B cell (primary cell): Measurements from ENCODE around the gene ITGB3. TPM values are rescaled to one million over a fixed set of nuclear protein-coding genes. Genes with fewer than 3 reads are reported as not detected.

Experiments used
- ATAC-seq: fragments of 200-7000 bp; cut with Tn5 transposase; one replicate; pipeline ENCODE4 v1.10.0; 2021; ENCODE audit warnings: low read depth, mild to moderate bottlenecking, moderate number of reproducible peaks, moderate library complexity
- CTCF ChIA-PET: fragments of 350-600 bp; sonication (Branson Sonifier 250); formaldehyde crosslinking; loops from one replicate; lab custom pipeline; 2021; ENCODE audit warnings: antibody characterized with exemption, inconsistent platforms; lab: Charles Lee
- POLR2A ChIA-PET: fragments of 350-600 bp; sonication (Branson Sonifier 250); formaldehyde crosslinking; loops from one replicate; lab custom pipeline; 2021; ENCODE audit warnings: antibody characterized with exemption; lab: Charles Lee
- DNase-seq: peaks from one replicate; pipeline ENCODE4 v3.0.0; 2013
- H2AFZ ChIP-seq: 2 replicates; pipeline ENCODE4 v1.6.1; 2012; ENCODE audit warnings: mild to moderate bottlenecking, low read depth, low read length; ENCODE audit not compliant: insufficient read depth, poor library complexity, severe bottlenecking
- H3K27ac ChIP-seq, 2 donors: 1 replicate in 1 of 2; 2 replicates in 1 of 2; pipeline ENCODE4 v1.5.1; 2012 to 2013; ENCODE audit warnings: low read length in 2 of 2, mild to moderate bottlenecking in 2 of 2, moderate library complexity in 1 of 2
- H3K27me3 ChIP-seq, 4 experiments: fragments of 200-600 bp in 1 of 4; sonication (generic) in 1 of 4; replicated peaks in 1 of 4; 1 replicate in 2 of 4; 2 replicates in 2 of 4; pipeline versions ENCODE4 v1.6.1 to v1.7.0; 2013 to 2016; ENCODE audit warnings: low read length in 3 of 4, mild to moderate bottlenecking in 2 of 4, mixed read lengths in 1 of 4, moderate library complexity in 1 of 4; ENCODE audit not compliant: insufficient read depth in 4 of 4, control insufficient read depth in 3 of 4; ENCODE audit errors: control extremely low read depth in 1 of 4
- H3K36me3 ChIP-seq, 2 experiments: replicated peaks in 1 of 2; 1 replicate in 1 of 2; 2 replicates in 1 of 2; pipeline versions ENCODE4 v1.6.1 to v1.7.1; 2013; ENCODE audit warnings: low read length in 1 of 2; ENCODE audit not compliant: insufficient read depth in 2 of 2, control insufficient read depth in 1 of 2; ENCODE audit errors: control extremely low read depth in 1 of 2, extremely low read depth in 1 of 2
- H3K4me1 ChIP-seq, 2 donors: fragments of 200-600 bp in 1 of 2; sonication (generic) in 1 of 2; 1 replicate in 1 of 2; 2 replicates in 1 of 2; pipeline versions ENCODE4 v1.5.1 to v1.6.1; 2013 to 2017; ENCODE audit warnings: low read length in 2 of 2; ENCODE audit not compliant: control insufficient read depth in 2 of 2, insufficient read depth in 2 of 2
- H3K4me2 ChIP-seq: replicated peaks from 2 replicates; pipeline ENCODE3; 2012; ENCODE audit warnings: mild to moderate bottlenecking, low read depth, low read length; ENCODE audit not compliant: poor library complexity, severe bottlenecking
- H3K4me3 ChIP-seq, 5 experiments: fragments of 200-600 bp in 1 of 5; sonication (generic) in 1 of 5; 1 replicate in 3 of 5; 2 replicates in 2 of 5; pipeline versions ENCODE4 v1.5.1 to v1.7.0; 2011 to 2016; ENCODE audit warnings: low read length in 4 of 5, mild to moderate bottlenecking in 4 of 5, low read depth in 2 of 5, control low read depth in 1 of 5, moderate library complexity in 1 of 5; ENCODE audit not compliant: insufficient read depth in 1 of 5; ENCODE audit errors: control extremely low read depth in 1 of 5, extremely low read depth in 1 of 5
- H3K79me2 ChIP-seq: fragments of 200-600 bp; sonication (generic); one replicate; pipeline ENCODE4 v1.6.0; 2016; ENCODE audit warnings: low read length; ENCODE audit not compliant: control insufficient read depth, insufficient read depth
- H3K9ac ChIP-seq: fragments of 200-600 bp; sonication (generic); 2 replicates; pipeline ENCODE4 v1.6.1; 2017; ENCODE audit warnings: mild to moderate bottlenecking, low read length, moderate library complexity
- H3K9me3 ChIP-seq, 3 donors: one replicate each; pipeline versions ENCODE4 v1.6.1 to v1.7.1; 2013; ENCODE audit warnings: low read length in 2 of 3; ENCODE audit not compliant: control insufficient read depth in 2 of 3, insufficient read depth in 1 of 3; ENCODE audit errors: control extremely low read depth in 1 of 3
- H4K20me1 ChIP-seq: 2 replicates; pipeline ENCODE4 v1.6.0; 2012; ENCODE audit warnings: mild to moderate bottlenecking, low read length; ENCODE audit not compliant: insufficient read depth, control insufficient read depth, poor library complexity, severe bottlenecking
- H3K27ac Mint-ChIP-seq: one replicate; pipeline ENCODE4 v1.8.0; 2021; ENCODE audit warnings: mixed read lengths
- H3K27me3 Mint-ChIP-seq: one replicate; pipeline ENCODE4 v1.8.0; 2021; ENCODE audit warnings: mixed read lengths
- H3K4me1 Mint-ChIP-seq: one replicate; pipeline ENCODE4 v1.8.0; 2021; ENCODE audit warnings: mixed read lengths
- H3K4me3 Mint-ChIP-seq: one replicate; pipeline ENCODE4 v1.8.0; 2021; ENCODE audit warnings: mixed read lengths
- H3K9me3 Mint-ChIP-seq: one replicate; pipeline ENCODE4 v1.8.0; 2022; ENCODE audit warnings: mixed read lengths; ENCODE audit not compliant: insufficient read depth
- EZH2 ChIP-seq: IDR thresholded peaks from 2 replicates; pipeline ENCODE4 v1.6.1; 2012; ENCODE audit warnings: borderline replicate concordance, low read depth, mild to moderate bottlenecking, moderate library complexity, low read length; ENCODE audit not compliant: insufficient read depth, poor library complexity, severe bottlenecking
- WGBS: methylation state at CpG from one replicate; pipeline ENCODE4 v1.1.5; 2013; ENCODE audit warnings: missing lambda C conversion rate; ENCODE audit not compliant: insufficient coverage; 5-methylcytosine and 5-hydroxymethylcytosine counted together
- intact Hi-C: fragments of 100-400 bp; cut with micrococcal nuclease; formaldehyde crosslinking; loops from one replicate; pipeline ENCODE4 v1.10.0; 2022
- polyA plus RNA-seq: library from polyadenylated mRNA; depleted of rRNA; stranded (reverse); fragments of >200 nt; gene quantifications from 2 replicates; pipeline ENCODE4 v1.2.3, GENCODE V29; 2012
- total RNA-seq, 2 donors: library from RNA; stranded (reverse); fragments of 120-200 nt in 1 of 2; gene quantifications; 1 replicate in 1 of 2; 2 replicates in 1 of 2; pipeline versions ENCODE4 v1.2.3 to v1.2.4, GENCODE V29; 2013 to 2022
- TF ChIP-seq, protein P1 (sequence below): fragments of 200-600 bp; IDR thresholded peaks from one replicate; pipeline ENCODE4 v1.8.0; 2022; ENCODE audit warnings: antibody characterized with exemption, mild to moderate bottlenecking

Gene ITGB3
- total and polyA plus RNA-seq, 2 donors (not counting 1 experiment from before 2014, with no cell fraction given): 0.07 to 11.4 TPM

DNA sequence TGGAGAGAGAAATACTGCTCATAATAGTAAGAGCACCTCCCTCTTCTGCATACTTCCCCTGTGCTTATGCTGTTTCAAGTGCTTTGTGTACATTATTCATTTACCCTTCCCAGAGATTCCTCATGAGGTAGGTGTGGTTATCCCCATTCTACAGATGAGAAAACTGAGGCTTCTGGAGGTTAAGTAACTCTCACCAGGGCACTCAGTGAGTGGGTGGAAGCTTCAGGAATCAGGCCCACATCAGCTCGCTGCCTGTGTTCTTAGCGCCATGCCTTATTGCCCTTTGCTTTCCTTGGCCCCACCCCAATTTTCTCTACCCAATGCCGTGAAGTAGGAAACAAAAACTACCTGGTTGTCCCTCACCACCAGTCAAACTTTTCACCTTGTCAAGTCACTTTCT is 18.1 kb upstream of the ITGB3 start:
- Histone ChIP-seq H3K9me3 (peaks cover 0 to 19% (median 8%) of the 10 kb centered on the region in 3 donors), H3K9ac (no peak overlapping the region), H3K4me1 (peaks cover 21 to 22% of the 10 kb centered on the region in 2 donors), H4K20me1 (no peaks in the 10 kb centered on the region), H3K4me2 (no peak overlapping the region), H3K4me3 (no peak overlapping the region), H3K36me3 (no peaks in the 10 kb centered on the region), H3K27me3 (no peaks in the 10 kb centered on the region), H3K79me2 (no peaks in the 10 kb centered on the region), H3K27ac (no peak overlapping the region), H2AFZ (no peak overlapping the region)
- no peak overlapping the region for H3K4me3 Mint-ChIP-seq
- H3K27me3 Mint-ChIP-seq: no peaks in the 10 kb centered on the region
- intact Hi-C loops: no loop called here
- no peak for DNase-seq
- ATAC-seq: no peak
- H3K4me1 Mint-ChIP-seq: peaks cover 27% of the 10 kb centered on the region
- TF ChIP-seq, protein P1, sequence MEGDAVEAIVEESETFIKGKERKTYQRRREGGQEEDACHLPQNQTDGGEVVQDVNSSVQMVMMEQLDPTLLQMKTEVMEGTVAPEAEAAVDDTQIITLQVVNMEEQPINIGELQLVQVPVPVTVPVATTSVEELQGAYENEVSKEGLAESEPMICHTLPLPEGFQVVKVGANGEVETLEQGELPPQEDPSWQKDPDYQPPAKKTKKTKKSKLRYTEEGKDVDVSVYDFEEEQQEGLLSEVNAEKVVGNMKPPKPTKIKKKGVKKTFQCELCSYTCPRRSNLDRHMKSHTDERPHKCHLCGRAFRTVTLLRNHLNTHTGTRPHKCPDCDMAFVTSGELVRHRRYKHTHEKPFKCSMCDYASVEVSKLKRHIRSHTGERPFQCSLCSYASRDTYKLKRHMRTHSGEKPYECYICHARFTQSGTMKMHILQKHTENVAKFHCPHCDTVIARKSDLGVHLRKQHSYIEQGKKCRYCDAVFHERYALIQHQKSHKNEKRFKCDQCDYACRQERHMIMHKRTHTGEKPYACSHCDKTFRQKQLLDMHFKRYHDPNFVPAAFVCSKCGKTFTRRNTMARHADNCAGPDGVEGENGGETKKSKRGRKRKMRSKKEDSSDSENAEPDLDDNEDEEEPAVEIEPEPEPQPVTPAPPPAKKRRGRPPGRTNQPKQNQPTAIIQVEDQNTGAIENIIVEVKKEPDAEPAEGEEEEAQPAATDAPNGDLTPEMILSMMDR: no peak
- no peak for TF ChIP-seq EZH2
- H3K27ac Mint-ChIP-seq: no peak overlapping the region
- H3K9me3 Mint-ChIP-seq: no peaks in the 10 kb centered on the region
- CTCF ChIA-PET: no interaction called here
- 84% methylated on average over 3 of the region's 3 CpGs for whole genome bisulfite sequencing
- POLR2A ChIA-PET: no interaction called here

DNA sequence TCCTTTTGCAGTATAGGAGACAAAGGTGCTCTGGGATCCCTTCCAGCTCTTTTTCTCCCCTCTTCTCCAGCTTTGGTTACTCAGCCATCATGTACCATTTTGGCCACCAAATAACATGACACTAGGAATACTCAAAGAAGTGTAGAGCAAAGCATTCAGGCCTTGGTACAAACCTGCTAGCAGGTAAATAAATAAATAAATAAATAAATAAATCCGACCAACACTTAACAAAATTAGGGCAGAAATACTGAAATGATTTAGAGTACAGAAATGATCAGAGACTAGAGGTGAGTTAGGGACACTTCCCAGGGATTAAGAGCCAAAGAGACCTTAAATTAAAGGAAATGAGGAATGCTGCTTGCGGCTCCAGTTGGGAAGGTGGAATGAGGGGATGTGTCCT is 17.7 kb upstream of the ITGB3 start:
- CTCF ChIA-PET: interaction anchor here (1.9 kb wide), 1 partner anchor 80 kb away, joined by 6 read pairs; no protein-coding TSS in a partner anchor
- TF ChIP-seq, protein P1: no peak
- TF ChIP-seq EZH2: no peak

More for the DNA sequence above, 17.7 kb upstream of the ITGB3 start:
- ATAC-seq (no peak), DNase-seq (no peak)
- POLR2A ChIA-PET: interaction anchor here (0.5 kb wide), 1 partner anchor 303 kb away, joined by 5 read pairs; no protein-coding TSS in a partner anchor
- Histone ChIP-seq H3K79me2 (no peaks in the 10 kb centered on the region), H3K27ac (no peak overlapping the region), H3K4me2 (no peak overlapping the region), H3K9me3 (peaks cover 0 to 19% (median 8%) of the 10 kb centered on the region in 3 donors), H2AFZ (no peak overlapping the region), H3K27me3 (no peaks in the 10 kb centered on the region), H3K9ac (no peak overlapping the region), H3K4me3 (no peak overlapping the region), H4K20me1 (no peaks in the 10 kb centered on the region), H3K4me1 (peaks cover 20% of the 10 kb centered on the region in 2 donors), H3K36me3 (no peaks in the 10 kb centered on the region)
- Mint-ChIP-seq H3K27me3 (no peaks in the 10 kb centered on the region), H3K4me3 (no peak overlapping the region), H3K9me3 (no peaks in the 10 kb centered on the region), H3K27ac (no peak overlapping the region), H3K4me1 (peaks cover 26% of the 10 kb centered on the region)
- intact Hi-C loops: no loop called here
- WGBS: 100% methylated on average over 1 of the region's 2 CpGs
